Activated naive CD8-positive, alpha-beta T cell treated with anti-CD3 and anti-CD28 coated beads for 36 hours (primary cell): Measurements from ENCODE around the gene SFT2D1. TPM values are rescaled to one million over a fixed set of nuclear protein-coding genes. Genes with fewer than 3 reads are reported as not detected.

Experiments
- DNase-seq: peaks from one replicate; pipeline ENCODE4 v3.0.0; 2021
- H3K27ac Mint-ChIP-seq: one replicate; pipeline ENCODE4 v1.8.0; 2022; ENCODE audit warnings: mild to moderate bottlenecking, moderate library complexity, mixed read lengths
- H3K27me3 Mint-ChIP-seq: one replicate; pipeline ENCODE4 v1.8.0; 2022; ENCODE audit warnings: mild to moderate bottlenecking, mixed read lengths
- H3K36me3 Mint-ChIP-seq: one replicate; pipeline ENCODE4 v1.8.0; 2021; ENCODE audit warnings: mild to moderate bottlenecking, mixed read lengths
- H3K4me1 Mint-ChIP-seq: one replicate; pipeline ENCODE4 v1.8.0; 2021; ENCODE audit warnings: mixed read lengths
- H3K4me3 Mint-ChIP-seq: one replicate; pipeline ENCODE4 v1.8.0; 2022; ENCODE audit warnings: mild to moderate bottlenecking, moderate library complexity, mixed read lengths
- H3K9me3 Mint-ChIP-seq: one replicate; pipeline ENCODE4 v1.8.0; 2022; ENCODE audit warnings: mixed read lengths
- total RNA-seq, 2 experiments: library from RNA; stranded (reverse); gene quantifications; one replicate each; pipeline ENCODE4 v1.2.3, GENCODE V29; 2021

The SFT2D1 gene
- total RNA-seq, 2 experiments from 2014 or later = 46.3 to 47.5 TPM

DNA sequence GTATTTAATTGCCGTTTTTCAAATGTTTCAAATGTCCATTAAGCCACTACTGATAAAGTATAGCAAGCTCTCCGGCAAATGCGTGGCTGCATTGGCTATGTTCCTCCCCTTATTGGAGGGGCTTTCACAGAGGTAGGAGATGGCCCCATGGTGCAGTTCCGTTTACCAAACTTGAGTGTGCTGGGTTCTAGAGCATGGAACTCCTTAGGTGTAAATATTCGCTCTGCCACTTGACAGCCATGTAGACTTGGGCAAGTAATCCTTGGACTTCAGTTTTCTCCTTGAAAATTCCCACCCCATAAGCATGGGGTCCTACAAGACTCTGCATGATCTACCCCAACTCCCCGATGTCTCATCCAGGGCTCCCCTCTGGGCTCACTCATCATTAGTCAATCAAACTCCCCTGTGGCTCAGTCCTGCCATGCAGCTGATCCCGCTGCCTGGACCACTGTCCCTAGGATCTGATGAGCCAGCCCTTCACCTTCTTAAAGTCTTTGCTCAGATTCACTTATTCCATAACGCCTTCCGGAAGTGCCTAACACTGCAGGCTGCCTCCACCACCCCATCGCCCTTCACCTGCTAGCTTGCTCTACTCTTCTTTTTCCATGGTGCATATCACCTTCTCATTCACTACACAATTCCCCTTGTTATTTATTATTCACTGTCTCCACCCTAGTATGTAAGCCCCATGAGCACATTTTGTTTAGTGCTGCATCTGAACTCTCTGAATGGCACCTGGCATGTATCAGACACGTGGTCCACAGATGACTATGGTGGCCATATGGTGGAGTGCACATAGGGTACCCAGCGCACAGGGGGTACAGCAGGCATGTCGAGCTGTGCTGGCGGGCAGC is 52.9 kb downstream of the SFT2D1 start:
- peaks cover 3% of the 10 kb centered on the region for H3K27me3 Mint-ChIP-seq
- no peak for DNase-seq
- no peaks in the 10 kb centered on the region for H3K36me3 Mint-ChIP-seq
- no peaks in the 10 kb centered on the region for H3K9me3 Mint-ChIP-seq
- H3K4me3 Mint-ChIP-seq = no peak overlapping the region
- no peak overlapping the region for H3K27ac Mint-ChIP-seq
- H3K4me1 Mint-ChIP-seq = no peaks in the 10 kb centered on the region

DNA sequence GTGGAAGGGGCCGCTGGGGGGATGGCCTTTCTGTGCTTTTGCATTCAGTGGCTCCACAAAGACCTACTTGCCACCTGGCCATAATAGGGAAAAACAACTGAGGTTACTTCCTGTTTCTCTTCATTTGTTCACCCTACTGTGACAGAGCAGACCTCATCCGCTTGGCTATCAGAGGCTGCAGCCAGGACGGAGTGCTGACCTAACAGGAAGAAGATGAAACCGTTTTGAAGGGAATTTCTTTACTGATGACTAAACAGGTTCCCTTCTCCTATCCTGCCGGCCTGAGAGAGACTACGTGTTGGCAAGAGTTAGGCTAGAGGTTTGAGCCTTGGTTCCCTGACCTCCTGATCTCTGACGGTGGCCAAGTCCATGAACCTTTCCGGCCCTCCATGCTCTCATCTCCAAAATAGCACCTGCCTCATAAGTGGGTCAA is 55.5 kb downstream of the SFT2D1 start:
- Mint-ChIP-seq H3K27ac (no peak overlapping the region), H3K4me1 (no peaks in the 10 kb centered on the region), H3K4me3 (no peak overlapping the region), H3K9me3 (no peaks in the 10 kb centered on the region), H3K36me3 (no peaks in the 10 kb centered on the region), H3K27me3 (peaks cover 7% of the 10 kb centered on the region)
- DNase-seq = no peak

DNA sequence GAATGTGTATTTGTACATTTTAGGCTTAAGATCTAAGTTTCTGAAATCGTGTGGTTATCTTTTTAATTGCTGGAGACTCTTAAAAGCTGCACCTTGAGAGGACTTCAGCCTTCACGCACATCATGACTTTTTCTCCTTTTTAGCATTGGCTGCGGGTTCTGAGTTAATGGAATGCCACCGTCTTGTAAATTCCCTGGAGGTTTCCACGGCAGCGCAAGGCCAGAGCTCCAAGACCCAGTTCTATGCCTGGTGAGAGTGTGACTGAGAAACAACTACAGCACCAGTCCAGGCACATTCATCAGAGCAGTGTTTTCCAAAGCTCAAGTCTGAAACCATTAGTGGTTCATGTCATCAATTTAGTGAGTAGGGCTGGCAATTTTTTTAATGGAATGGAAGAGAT is 57.1 kb downstream of the SFT2D1 start:
- H3K4me3 Mint-ChIP-seq = no peak overlapping the region
- H3K36me3 Mint-ChIP-seq = no peaks in the 10 kb centered on the region

GRCh38 chr6:166284640-166285039 is 57.7 kb downstream of the SFT2D1 start:
- Mint-ChIP-seq H3K36me3 (no peaks in the 10 kb centered on the region), H3K27ac (no peak overlapping the region), H3K27me3 (peaks cover 7% of the 10 kb centered on the region), H3K9me3 (no peaks in the 10 kb centered on the region), H3K4me1 (no peaks in the 10 kb centered on the region), H3K4me3 (no peak overlapping the region)
- no peak for DNase-seq

More for the DNA sequence above, 57.1 kb downstream of the SFT2D1 start:
- Mint-ChIP-seq H3K9me3 (no peaks in the 10 kb centered on the region), H3K4me1 (no peaks in the 10 kb centered on the region), H3K27me3 (peaks cover 7% of the 10 kb centered on the region), H3K27ac (no peak overlapping the region)
- no peak for DNase-seq

DNA sequence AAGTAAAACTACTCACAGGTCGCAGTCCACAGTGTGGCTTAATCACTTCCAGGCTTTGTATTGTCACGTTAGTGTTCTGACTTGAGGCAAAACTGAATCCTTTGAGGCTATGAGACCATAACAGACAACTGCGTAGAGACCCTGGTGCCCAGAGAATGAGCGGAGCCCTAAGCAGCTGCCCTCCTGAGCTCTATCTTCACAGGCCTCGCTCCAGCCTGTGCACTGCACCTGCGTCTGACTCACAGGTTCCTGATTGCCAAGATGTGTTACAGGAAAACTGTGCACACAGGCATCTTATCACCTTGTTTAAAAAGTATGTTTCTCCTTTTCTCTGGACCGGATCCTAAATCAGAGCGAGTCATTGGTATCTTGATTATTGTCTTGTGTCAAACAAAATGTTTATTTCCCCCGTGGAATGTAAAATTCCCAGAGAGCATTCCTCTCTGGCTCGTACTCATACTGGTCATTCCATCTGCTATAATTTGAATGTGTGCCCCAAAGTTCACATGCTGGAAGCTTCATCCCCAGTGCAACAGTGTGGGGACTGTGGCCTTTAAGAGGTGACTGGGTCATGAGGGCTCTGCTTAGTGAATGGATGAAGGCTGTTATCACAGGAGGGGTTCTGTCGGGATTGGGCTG is 59.8 kb downstream of the SFT2D1 start:
- H3K4me3 Mint-ChIP-seq = no peak overlapping the region
- H3K27me3 Mint-ChIP-seq = peaks cover 7% of the 10 kb centered on the region
- no peaks in the 10 kb centered on the region for H3K9me3 Mint-ChIP-seq
- no peak overlapping the region for H3K27ac Mint-ChIP-seq
- H3K36me3 Mint-ChIP-seq = no peaks in the 10 kb centered on the region
- no peak for DNase-seq
- H3K4me1 Mint-ChIP-seq = no peaks in the 10 kb centered on the region

DNA sequence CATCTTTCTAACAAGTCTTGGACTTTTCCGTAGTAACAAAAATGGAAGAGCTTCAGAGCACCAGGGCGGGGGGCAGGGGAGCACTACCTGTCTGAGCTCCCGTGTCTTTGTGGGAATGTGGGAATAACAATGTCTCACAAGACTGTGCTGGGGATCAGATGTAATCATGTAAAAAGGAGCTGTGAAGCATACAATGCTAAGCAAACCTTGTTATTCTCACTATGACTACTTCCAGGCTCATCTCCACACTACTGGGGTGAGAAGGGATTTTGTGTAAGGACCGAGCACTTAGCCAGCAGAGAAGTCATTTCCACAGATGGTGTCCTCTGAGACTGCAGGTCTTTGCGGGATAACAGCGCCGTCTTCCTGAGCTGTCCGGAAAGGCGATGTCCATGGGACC is 61.2 kb downstream of the SFT2D1 start:
- no peak for DNase-seq
- Mint-ChIP-seq H3K4me1 (no peaks in the 10 kb centered on the region), H3K9me3 (no peaks in the 10 kb centered on the region), H3K27me3 (peaks cover 7% of the 10 kb centered on the region), H3K4me3 (no peak overlapping the region), H3K36me3 (no peaks in the 10 kb centered on the region), H3K27ac (no peak overlapping the region)

GRCh38 chr6:166279393-166279679 is 63.0 kb downstream of the SFT2D1 start:
- H3K27me3 Mint-ChIP-seq = peaks cover 3% of the 10 kb centered on the region
- no peak overlapping the region for H3K4me3 Mint-ChIP-seq
- no peak overlapping the region for H3K27ac Mint-ChIP-seq
- no peaks in the 10 kb centered on the region for H3K36me3 Mint-ChIP-seq
- H3K9me3 Mint-ChIP-seq = no peaks in the 10 kb centered on the region
- no peak for DNase-seq
- peaks cover 2% of the 10 kb centered on the region for H3K4me1 Mint-ChIP-seq

GRCh38 chr6:166278579-166279392 is 63.6 kb downstream of the SFT2D1 start:
- Mint-ChIP-seq H3K36me3 (no peaks in the 10 kb centered on the region), H3K9me3 (no peaks in the 10 kb centered on the region), H3K27ac (no peak overlapping the region), H3K27me3 (no peaks in the 10 kb centered on the region), H3K4me3 (no peak overlapping the region), H3K4me1 (peaks cover 2% of the 10 kb centered on the region)
- no peak for DNase-seq

DNA sequence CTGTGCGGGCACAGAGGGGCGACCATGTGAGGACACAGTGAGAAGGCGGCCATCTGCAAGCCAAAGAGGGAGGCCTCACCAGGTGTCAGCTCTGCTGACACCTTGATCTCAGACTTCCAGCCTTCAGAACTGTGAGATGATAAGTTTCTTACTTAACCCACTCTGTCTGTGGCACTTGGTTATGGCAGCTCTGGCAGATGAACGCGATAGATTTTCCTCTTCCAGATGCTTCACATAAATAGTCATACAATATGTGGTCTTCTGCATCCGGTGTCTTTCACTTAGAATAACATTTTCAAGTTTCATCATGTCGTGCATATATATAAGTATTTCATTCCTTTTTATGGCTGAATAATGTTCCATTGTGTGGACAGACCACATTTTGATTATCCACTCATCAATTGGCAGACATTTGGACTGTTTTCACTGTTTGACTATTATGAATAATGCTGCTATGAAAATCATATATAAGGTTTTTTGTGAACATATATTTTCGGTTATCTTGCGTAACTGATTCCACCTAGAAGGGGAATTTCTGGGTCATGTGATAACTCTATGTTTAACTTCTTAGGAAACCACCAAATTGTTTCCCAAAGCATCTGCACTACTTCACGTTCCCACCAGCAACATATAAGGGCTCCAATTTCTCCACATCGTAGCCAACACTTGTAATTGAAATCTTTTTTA is 64.3 kb downstream of the SFT2D1 start:
- Mint-ChIP-seq H3K4me1 (peaks cover 2% of the 10 kb centered on the region), H3K27me3 (no peaks in the 10 kb centered on the region), H3K4me3 (no peak overlapping the region), H3K9me3 (no peaks in the 10 kb centered on the region), H3K36me3 (no peaks in the 10 kb centered on the region), H3K27ac (no peak overlapping the region)
- DNase-seq = no peak

DNA sequence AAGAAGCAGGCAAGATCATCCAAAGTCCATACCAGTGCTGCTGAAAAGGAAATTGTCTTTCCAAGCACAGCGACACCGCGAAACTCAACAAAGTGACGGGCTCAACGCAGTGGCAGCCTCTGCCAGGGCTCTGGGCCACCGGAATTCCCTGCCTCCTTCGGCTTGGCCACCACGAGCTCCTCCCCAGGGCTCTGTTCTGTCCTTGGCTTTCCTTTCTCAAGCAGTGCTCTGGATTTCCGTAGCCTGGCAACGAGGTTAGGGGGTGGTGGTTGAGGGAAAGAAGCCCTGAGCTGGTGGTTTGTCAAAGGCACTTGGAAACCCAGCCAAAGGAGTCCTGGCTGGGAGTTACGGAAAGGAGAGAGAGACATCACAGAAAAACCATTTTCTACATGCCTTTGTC is 65.3 kb downstream of the SFT2D1 start:
- H3K4me1 Mint-ChIP-seq = peaks cover 2% of the 10 kb centered on the region
- H3K27ac Mint-ChIP-seq = no peak overlapping the region
- no peaks in the 10 kb centered on the region for H3K27me3 Mint-ChIP-seq
- H3K36me3 Mint-ChIP-seq = no peaks in the 10 kb centered on the region
- no peak for DNase-seq
- no peak overlapping the region for H3K4me3 Mint-ChIP-seq
- no peaks in the 10 kb centered on the region for H3K9me3 Mint-ChIP-seq

- DNase-seq = peak; percentile 81
- no peak overlapping the region for H3K27ac Mint-ChIP-seq
- no peak overlapping the region for H3K4me3 Mint-ChIP-seq
- peaks cover 2% of the 10 kb centered on the region for H3K4me1 Mint-ChIP-seq
- no peaks in the 10 kb centered on the region for H3K36me3 Mint-ChIP-seq
- no peaks in the 10 kb centered on the region for H3K27me3 Mint-ChIP-seq
- no peaks in the 10 kb centered on the region for H3K9me3 Mint-ChIP-seq
Measured at GRCh38 chr6:166275714-166276166, 66.6 kb downstream of the SFT2D1 start.

GRCh38 chr6:166274739-166275370 is 67.5 kb downstream of the SFT2D1 start:
- Mint-ChIP-seq H3K27me3 (peaks cover 2% of the 10 kb centered on the region), H3K9me3 (no peaks in the 10 kb centered on the region), H3K36me3 (no peaks in the 10 kb centered on the region), H3K4me3 (no peak overlapping the region), H3K4me1 (peaks cover 2% of the 10 kb centered on the region), H3K27ac (no peak overlapping the region)
- DNase-seq = no peak

DNA sequence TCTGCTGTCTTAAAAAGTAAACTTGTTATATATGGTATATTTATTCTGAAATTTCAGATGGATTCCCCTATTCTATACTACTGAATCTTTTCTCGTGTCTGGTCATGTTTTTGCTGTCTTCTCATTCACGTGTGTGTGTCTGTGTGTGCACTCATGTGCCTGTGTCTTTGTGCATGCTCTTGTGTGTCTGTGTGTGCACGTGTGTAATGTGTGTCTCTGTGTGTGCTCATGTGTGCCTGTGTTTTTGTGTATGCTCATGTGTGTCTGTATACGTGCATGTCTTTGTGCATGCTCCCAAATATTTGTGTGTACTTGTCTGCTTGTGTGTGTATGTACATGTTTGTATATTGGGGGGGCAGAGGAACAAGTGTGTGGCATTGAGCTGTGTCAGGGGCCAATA is 68.2 kb downstream of the SFT2D1 start:
- no peak overlapping the region for H3K4me3 Mint-ChIP-seq

GRCh38 chr6:166271376-166271765 is 71.0 kb downstream of the SFT2D1 start:
- Mint-ChIP-seq H3K4me3 (no peak overlapping the region), H3K4me1 (peaks cover 2% of the 10 kb centered on the region), H3K27ac (no peak overlapping the region), H3K9me3 (no peaks in the 10 kb centered on the region), H3K27me3 (peaks cover 3% of the 10 kb centered on the region), H3K36me3 (no peaks in the 10 kb centered on the region)
- no peak for DNase-seq

More for the DNA sequence above, 68.2 kb downstream of the SFT2D1 start:
- peaks cover 2% of the 10 kb centered on the region for H3K4me1 Mint-ChIP-seq
- peaks cover 3% of the 10 kb centered on the region for H3K27me3 Mint-ChIP-seq
- no peaks in the 10 kb centered on the region for H3K36me3 Mint-ChIP-seq
- DNase-seq = no peak
- no peak overlapping the region for H3K27ac Mint-ChIP-seq
- H3K9me3 Mint-ChIP-seq = no peaks in the 10 kb centered on the region
